Esophagus squamous epithelium (tissue), 5 donors: ENCODE results near the gene ACP1. TPM values are rescaled to one million over a fixed set of nuclear protein-coding genes. Genes with fewer than 3 reads are reported as not detected.

Source experiments
- DNase-seq: peaks from one replicate; lab custom pipeline; 2025; lab: John Stamatoyannopoulos, UW
- H3K27ac ChIP-seq, 4 donors: fragments of 200-600 bp; sonication (generic); one replicate each; pipeline ENCODE4 v1.5.1; 2016 to 2019; ENCODE audit warnings: mild to moderate bottlenecking in 1 of 4
- H3K27me3 ChIP-seq, 4 donors: fragments of 200-600 bp; sonication (generic); 1 replicate in 3 of 4; 2 replicates in 1 of 4; pipeline versions ENCODE4 v1.5.1 to v1.6.0; 2017 to 2021; ENCODE audit warnings: antibody characterized with exemption in 1 of 4
- H3K36me3 ChIP-seq, 3 donors: fragments of 200-600 bp; sonication (generic); one replicate each; pipeline ENCODE4 v1.5.1; 2016 to 2019
- H3K4me1 ChIP-seq, 3 donors: fragments of 200-600 bp; sonication (generic); one replicate each; pipeline ENCODE4 v1.5.1; 2017 to 2019
- H3K4me3 ChIP-seq, 4 donors: fragments of 200-600 bp; sonication (generic); 1 replicate in 3 of 4; 2 replicates in 1 of 4; pipeline ENCODE4 v1.5.1; 2016 to 2019; ENCODE audit warnings: mild to moderate bottlenecking in 2 of 4, moderate library complexity in 1 of 4
- H3K9me3 ChIP-seq, 3 donors: fragments of 200-600 bp; sonication (generic); one replicate each; pipeline ENCODE4 v1.5.1; 2016 to 2019
- CTCF ChIP-seq, 6 experiments: fragments of 450-650 bp in 4 of 6; fragments of 200-600 bp in 2 of 6; sonication (generic) in 2 of 6; IDR thresholded peaks; one replicate each; pipeline ENCODE4 v1.5.1; 2016 to 2019; ENCODE audit warnings: antibody characterized with exemption in 6 of 6, mild to moderate bottlenecking in 4 of 6, moderate library complexity in 4 of 6
- POLR2A ChIP-seq, 4 donors: fragments of 450-650 bp; IDR thresholded peaks; one replicate each; pipeline ENCODE4 v1.6.1; 2017; ENCODE audit warnings: antibody characterized with exemption in 4 of 4, mild to moderate bottlenecking in 4 of 4, moderate library complexity in 3 of 4
- WGBS, 2 donors: methylation state at CpG; one replicate each; pipeline ENCODE4 v1.1.5; 2018; 5-methylcytosine and 5-hydroxymethylcytosine counted together
- intact Hi-C: fragments of 100-400 bp; cut with DNase I; formaldehyde crosslinking; loops from one replicate; pipeline ENCODE4 v1.15.0; 2022
- total RNA-seq, 4 donors: library from RNA; depleted of rRNA; stranded (reverse); fragments of >200 nt; gene quantifications; one replicate each; pipeline ENCODE4 v1.1.0, GENCODE V29; 2016
- donor health status: DM: yes; HTN: yes; CAD: no.

ACP1 gene
- total RNA-seq, 4 donors from 2014 or later = 50.3 to 93.1 (median 82.0) TPM

DNA sequence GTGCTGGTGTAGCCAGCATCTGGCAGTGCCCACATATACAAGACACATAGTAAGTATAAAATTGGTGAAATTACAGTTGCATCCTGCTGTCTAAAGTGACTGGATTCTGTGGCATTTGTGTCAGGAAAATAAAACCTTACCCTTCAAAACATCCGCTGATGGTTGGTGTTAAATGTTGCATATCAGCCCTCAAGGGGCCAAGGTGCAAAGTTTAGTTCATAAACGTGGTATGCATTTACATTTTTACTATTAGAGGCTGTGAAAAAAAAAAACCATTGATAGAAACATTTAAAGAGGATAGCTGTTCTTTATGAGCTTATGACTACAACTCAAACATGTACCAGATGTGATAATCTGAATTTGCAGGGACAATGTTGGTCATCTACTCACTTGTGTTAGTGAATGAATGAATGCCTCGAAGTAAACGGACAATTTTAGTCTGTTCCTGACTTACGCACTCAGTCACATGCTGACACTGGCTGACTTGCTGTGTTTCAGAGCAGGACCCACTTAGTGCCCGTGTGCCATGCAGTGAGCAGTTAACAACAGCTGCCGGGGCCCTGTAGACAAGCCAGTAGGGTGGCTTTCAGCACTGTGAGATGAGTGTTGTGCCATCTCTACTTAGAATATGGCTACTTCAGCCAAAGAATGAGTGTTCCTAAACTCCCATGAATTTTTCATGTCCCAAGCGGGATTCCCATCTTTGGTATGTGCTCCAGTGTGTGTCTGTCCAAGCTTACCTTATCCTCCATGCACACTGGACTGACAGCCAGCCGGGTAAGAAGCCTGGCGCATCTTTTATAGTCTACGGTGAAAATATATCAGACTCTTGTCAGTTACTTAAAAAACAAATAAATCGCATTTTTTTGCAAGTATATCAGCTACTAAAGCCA, 17.9 kb downstream of the ACP1 start:
- WGBS, 2 donors = 95% methylated on average over 12 of the region's 12 CpGs
- Histone ChIP-seq H3K4me3 (no peak overlapping the region), H3K27me3 (peaks cover 0 to 11% (median 0%) of the 10 kb centered on the region in 4 donors), H3K4me1 (peaks cover 6 to 10% (median 6%) of the 10 kb centered on the region in 3 donors), H3K27ac (no peak overlapping the region), H3K9me3 (no peaks in the 10 kb centered on the region), H3K36me3 (peaks cover 10 to 57% (median 18%) of the 10 kb centered on the region in 3 donors)
- TF ChIP-seq CTCF (IDR thresholded peaks at IDR 0.05) = no peak
- TF ChIP-seq POLR2A (IDR thresholded peaks at IDR 0.05) = no peak
- intact Hi-C loops = no loop called here
- no peak for DNase-seq

DNA sequence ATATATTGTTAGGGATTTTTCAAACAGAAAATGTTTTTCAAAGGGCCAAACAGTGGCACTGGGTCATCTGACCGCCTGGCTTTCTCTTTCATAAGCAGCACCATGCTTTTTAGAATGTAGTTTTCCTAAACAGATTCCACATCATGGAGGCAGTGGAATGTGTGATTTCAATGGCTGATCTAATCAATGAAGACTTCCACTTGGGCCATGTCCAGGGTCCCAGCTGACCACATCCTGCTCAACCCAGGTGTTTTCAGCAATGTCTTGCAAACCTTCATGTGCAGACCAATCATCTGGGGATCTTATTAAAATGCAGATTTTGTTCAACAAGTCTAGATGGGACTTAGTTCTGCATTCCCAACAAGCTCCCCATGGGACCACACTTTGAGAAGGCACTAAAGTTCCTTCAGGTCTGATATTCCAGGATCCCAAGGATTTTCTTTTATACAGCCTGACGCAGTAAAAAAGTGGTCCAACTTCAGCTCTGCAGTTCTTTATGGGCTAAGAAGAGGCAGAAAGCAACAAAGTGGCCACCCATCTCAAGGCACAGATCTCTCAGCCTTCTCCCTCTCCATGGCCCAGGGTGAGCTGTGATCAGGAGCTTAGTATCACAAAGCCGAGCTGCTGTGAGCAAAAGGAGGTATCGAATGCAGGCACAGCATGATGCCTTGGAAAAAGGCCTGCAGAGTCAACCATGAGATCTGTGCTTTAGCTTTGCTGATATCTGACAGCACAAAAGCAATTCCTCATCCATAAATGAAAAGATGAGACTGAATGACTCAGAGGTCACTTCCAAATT, 19.4 kb downstream of the ACP1 start:
- DNase-seq = no peak
- H3K4me1 ChIP-seq = peaks cover 9 to 25% (median 22%) of the 10 kb centered on the region in 3 donors
- intact Hi-C loops = no loop called here
- TF ChIP-seq CTCF (IDR thresholded peaks at IDR 0.05) = no peak
- no peak for TF ChIP-seq POLR2A (IDR thresholded peaks at IDR 0.05)
- peaks cover 6 to 41% (median 10%) of the 10 kb centered on the region in 3 donors for H3K36me3 ChIP-seq
- no peak overlapping the region for H3K4me3 ChIP-seq
- H3K27ac ChIP-seq = no peak overlapping the region
- no peaks in the 10 kb centered on the region for H3K9me3 ChIP-seq
- peaks cover 0 to 26% (median 4%) of the 10 kb centered on the region in 4 donors for H3K27me3 ChIP-seq
- 82 to 100% methylated on average over 2 to 3 of the region's 4 CpGs for WGBS, 2 donors

GRCh38 chr2:284896-285492, 20.2 kb downstream of the ACP1 start:
- peaks cover 4 to 33% (median 10%) of the 10 kb centered on the region in 3 donors for H3K36me3 ChIP-seq
- no peak overlapping the region for H3K27ac ChIP-seq
- H3K4me1 ChIP-seq = peaks cover 17 to 33% (median 27%) of the 10 kb centered on the region in 3 donors
- H3K27me3 ChIP-seq = peaks cover 0 to 34% (median 6%) of the 10 kb centered on the region in 4 donors
- H3K9me3 ChIP-seq = no peaks in the 10 kb centered on the region
- no peak overlapping the region for H3K4me3 ChIP-seq
- TF ChIP-seq CTCF (IDR thresholded peaks at IDR 0.05) (no peak), POLR2A (IDR thresholded peaks at IDR 0.05) (no peak)
- no peak for DNase-seq
- intact Hi-C loops = no loop called here
- WGBS, 2 donors = 78 to 86% methylated on average over 13 of the region's 13 CpGs

GRCh38 chr2:285531-285930, 20.8 kb downstream of the ACP1 start:
- no peak for TF ChIP-seq POLR2A (IDR thresholded peaks at IDR 0.05)
- no peak for TF ChIP-seq CTCF (IDR thresholded peaks at IDR 0.05)
- intact Hi-C loops = no loop called here
- 59 to 73% methylated on average over 1 of the region's 1 CpG for WGBS, 2 donors
- Histone ChIP-seq H3K4me3 (no peak overlapping the region), H3K27me3 (peaks cover 0 to 40% (median 6%) of the 10 kb centered on the region in 4 donors), H3K9me3 (no peaks in the 10 kb centered on the region), H3K27ac (no peak overlapping the region), H3K4me1 (peaks cover 18 to 36% (median 27%) of the 10 kb centered on the region in 3 donors), H3K36me3 (peaks cover 3 to 28% (median 10%) of the 10 kb centered on the region in 3 donors)
- DNase-seq = no peak
